Measurements from ENCODE around the gene TPCN1.

TPCN1 gene

GRCh38 chr12:113221181-113221996 is at the start of gene TPCN1:
Gene TPCN1 (plus strand): TSS chr12:113221464. CDS start chr12:113226853, 5,389 bp downstream.
- peak; percentile 98 to 99 for DNase-seq

GRCh38 chr12:113171543-113171942 is 49.7 kb upstream of the TPCN1 start:
- DNase-seq = no peak

GRCh38 chr12:113172185-113172584 is 49.1 kb upstream of the TPCN1 start:
- DNase-seq = no peak

GRCh38 chr12:113173081-113173698 is 48.1 kb upstream of the TPCN1 start:
- DNase-seq = no peak

- DNase-seq = peak; percentile 77
Measured at GRCh38 chr12:113174461-113175384, 46.5 kb upstream of the TPCN1 start.

- no peak for DNase-seq
Measured at GRCh38 chr12:113179023-113179422, 42.2 kb upstream of the TPCN1 start.

GRCh38 chr12:113180333-113180732 is 40.9 kb upstream of the TPCN1 start:
- DNase-seq = no peak

GRCh38 chr12:113181975-113182374 is 39.3 kb upstream of the TPCN1 start:
- no peak for DNase-seq

GRCh38 chr12:113183030-113183589 is 38.2 kb upstream of the TPCN1 start:
- DNase-seq = no peak

- no peak for DNase-seq
Measured at GRCh38 chr12:113184098-113184899, 37.0 kb upstream of the TPCN1 start.

GRCh38 chr12:113184900-113185179 is 36.4 kb upstream of the TPCN1 start:
- DNase-seq = peak; percentile 83 to 85

GRCh38 chr12:113185180-113186032 is 35.9 kb upstream of the TPCN1 start, which contains the start of the genes DDX54 and RITA1:
Gene DDX54 (minus strand): TSS chr12:113185478. CDS start chr12:113185451, 27 bp downstream.
Gene RITA1 (plus strand): TSS chr12:113185721. CDS start chr12:113186747, 1,026 bp downstream.
- peak; percentile 74 for DNase-seq

- DNase-seq = no peak
Measured at GRCh38 chr12:113186033-113186365, 35.3 kb upstream of the TPCN1 start.

GRCh38 chr12:113186666-113187325 is 34.5 kb upstream of the TPCN1 start:
- no peak for DNase-seq

GRCh38 chr12:113189361-113189760 is 31.9 kb upstream of the TPCN1 start:
- no peak for DNase-seq

- DNase-seq = no peak
Measured at GRCh38 chr12:113190761-113191160, 30.5 kb upstream of the TPCN1 start.

GRCh38 chr12:113191227-113191626 is 30.0 kb upstream of the TPCN1 start:
- DNase-seq = no peak

- DNase-seq = no peak
Measured at GRCh38 chr12:113194971-113195391, 26.3 kb upstream of the TPCN1 start.

- no peak for DNase-seq
Measured at GRCh38 chr12:113195598-113195997, 25.7 kb upstream of the TPCN1 start.

GRCh38 chr12:113196582-113196981 is 24.7 kb upstream of the TPCN1 start:
- DNase-seq = no peak

GRCh38 chr12:113196990-113197389 is 24.3 kb upstream of the TPCN1 start:
- DNase-seq = peak; percentile 32 to 45
